22Rv1 (cell line): ENCODE data around the gene STRA8.
A peak's percentile ranks its signal among the peaks of the same experiment; 100 is the strongest.

Experiments
- H3K27ac ChIP-seq: fragments of 450-650 bp; 2 replicates; pipeline ENCODE4 v1.5.1; 2017
- ZFX ChIP-seq: fragments of 450-650 bp; IDR thresholded peaks from 2 replicates; pipeline ENCODE4 v1.6.1; 2017; ENCODE audit warnings: antibody characterized with exemption, borderline replicate concordance
- TF ChIP-seq, protein P1 (sequence below): fragments of 450-650 bp; IDR thresholded peaks from 2 replicates; pipeline ENCODE4 v1.5.1; 2017; ENCODE audit warnings: mild to moderate bottlenecking

Gene STRA8

DNA sequence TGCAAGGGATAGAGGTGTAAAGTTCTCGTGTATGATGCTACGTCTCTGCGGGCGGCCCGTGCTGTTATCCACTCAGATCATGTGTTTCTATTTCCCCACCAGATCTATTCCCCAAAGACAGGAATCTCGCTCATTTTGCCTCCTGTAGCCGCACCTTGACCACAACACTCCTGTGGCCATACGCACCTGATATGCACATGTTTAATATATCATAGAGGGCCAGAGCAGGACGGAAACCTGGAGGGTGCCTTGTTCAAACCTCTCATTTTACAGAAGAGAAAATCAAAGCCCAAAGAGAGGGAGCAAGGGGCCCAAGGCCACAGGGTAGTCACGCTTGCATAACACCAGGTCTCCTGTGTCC lies 37.6 kb downstream of the STRA8 start:
- TF ChIP-seq, protein P1, sequence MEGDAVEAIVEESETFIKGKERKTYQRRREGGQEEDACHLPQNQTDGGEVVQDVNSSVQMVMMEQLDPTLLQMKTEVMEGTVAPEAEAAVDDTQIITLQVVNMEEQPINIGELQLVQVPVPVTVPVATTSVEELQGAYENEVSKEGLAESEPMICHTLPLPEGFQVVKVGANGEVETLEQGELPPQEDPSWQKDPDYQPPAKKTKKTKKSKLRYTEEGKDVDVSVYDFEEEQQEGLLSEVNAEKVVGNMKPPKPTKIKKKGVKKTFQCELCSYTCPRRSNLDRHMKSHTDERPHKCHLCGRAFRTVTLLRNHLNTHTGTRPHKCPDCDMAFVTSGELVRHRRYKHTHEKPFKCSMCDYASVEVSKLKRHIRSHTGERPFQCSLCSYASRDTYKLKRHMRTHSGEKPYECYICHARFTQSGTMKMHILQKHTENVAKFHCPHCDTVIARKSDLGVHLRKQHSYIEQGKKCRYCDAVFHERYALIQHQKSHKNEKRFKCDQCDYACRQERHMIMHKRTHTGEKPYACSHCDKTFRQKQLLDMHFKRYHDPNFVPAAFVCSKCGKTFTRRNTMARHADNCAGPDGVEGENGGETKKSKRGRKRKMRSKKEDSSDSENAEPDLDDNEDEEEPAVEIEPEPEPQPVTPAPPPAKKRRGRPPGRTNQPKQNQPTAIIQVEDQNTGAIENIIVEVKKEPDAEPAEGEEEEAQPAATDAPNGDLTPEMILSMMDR = no peak
- no peak for TF ChIP-seq ZFX
- H3K27ac ChIP-seq = no peak overlapping the region

DNA sequence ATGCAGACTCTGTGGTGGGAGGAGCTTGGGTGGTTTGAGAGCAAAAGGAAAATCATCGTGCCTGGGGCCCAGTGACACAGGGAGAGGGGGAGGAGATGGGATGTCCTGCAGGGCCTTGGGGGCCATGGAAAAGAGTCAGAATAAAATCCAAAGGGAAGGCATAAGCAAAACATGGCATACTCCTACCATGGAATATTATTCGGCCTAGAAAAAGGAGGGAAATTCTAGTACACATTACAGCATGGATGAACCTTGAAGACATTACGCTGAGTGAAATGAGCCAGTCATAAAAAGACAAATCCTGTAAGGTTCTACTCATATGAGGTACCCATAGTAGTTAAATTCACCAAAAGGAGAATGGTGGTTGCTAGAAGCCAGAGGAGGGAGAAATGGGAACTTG lies 38.7 kb downstream of the STRA8 start:
- H3K27ac ChIP-seq = no peak overlapping the region
- TF ChIP-seq, protein P1 = no peak
- TF ChIP-seq ZFX = no peak

DNA sequence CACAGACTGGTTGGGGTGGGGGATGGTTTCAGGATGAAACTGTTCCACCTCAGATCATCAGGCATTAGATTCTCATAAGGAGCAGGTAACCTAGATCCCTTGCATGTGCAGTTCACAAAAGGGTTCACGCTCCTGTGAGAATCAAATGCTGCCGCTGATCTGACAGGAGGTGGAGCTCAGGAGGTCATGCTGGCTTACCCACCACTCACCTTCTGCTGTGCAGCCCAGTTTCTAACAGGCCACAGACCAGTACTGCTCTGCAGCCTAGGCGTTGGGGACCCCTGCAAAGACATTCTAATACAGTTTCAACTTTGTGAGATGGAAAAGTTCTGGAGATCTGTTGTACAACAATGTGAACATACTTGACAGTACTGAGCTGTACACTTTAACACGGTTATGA lies 39.9 kb downstream of the STRA8 start:
- TF ChIP-seq, protein P1 = no peak
- no peak for TF ChIP-seq ZFX
- H3K27ac ChIP-seq = no peak overlapping the region

DNA sequence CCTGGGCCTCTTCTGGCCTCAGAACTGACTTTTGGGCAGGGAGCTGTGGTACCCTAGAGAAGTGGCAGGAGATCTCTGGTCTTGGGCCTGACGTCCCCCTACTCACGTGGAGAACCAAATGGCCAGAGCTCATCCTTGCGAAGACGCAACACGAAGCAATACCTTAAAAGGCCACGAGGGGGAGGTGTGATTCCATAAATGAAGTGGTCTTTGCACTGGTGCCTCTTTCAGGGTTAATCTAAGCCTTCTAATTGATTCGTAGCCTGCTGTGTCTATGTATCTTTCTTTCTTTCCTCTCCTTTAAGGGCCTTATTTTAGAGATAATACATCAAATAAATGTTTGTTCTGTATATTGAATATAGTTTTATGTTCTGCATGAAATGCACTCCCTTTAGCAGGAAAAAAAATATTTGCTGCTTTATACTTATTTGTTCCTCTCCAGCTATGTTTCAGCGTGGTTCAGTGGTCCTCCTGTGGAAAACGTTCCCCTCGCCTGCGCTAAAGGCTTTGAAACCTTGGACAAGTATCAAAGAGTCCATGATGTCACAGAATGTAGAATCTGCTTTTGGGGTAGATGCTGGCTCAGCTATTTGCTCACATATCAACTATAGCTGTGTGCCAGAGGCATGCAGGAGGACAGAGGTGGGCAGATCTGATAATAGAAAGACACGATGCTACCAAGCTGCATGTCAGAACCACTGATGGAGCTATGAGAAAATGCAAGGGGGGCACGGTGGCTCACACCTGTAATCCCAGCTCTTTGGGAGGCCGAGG lies 41.0 kb downstream of the STRA8 start:
- H3K27ac ChIP-seq = no peak overlapping the region
- TF ChIP-seq ZFX = no peak
- TF ChIP-seq, protein P1 = peak; percentile 94

DNA sequence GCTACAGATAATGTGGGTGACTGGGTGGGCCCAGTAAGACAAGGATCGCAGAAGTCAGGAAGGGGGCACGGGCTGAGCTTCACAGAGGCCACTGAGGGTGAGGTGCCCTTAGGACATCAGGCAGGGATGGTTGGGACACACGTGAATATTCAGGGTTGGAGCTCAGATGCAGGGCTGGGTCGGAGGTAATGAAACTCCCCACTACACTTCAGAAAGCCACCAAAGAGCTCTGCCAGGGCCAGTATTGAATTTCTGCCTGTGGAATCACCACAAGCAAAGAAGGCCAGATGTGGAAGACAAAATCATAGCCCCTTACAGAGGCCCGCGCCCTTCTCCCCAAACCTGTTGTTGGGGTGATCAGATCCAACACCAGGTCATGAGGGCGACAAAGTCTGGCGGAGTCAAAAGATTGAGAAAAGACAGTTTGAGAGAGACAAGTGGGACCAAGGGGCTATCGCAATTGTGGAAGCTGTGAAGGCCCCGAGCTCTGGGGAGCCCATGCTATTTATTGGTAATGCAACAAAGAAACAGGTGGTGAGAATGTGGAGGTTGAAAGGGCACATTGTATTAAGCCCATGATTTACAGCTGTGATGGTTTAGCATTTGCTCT lies 42.4 kb downstream of the STRA8 start:
- TF ChIP-seq, protein P1 = no peak
- no peak for TF ChIP-seq ZFX
- H3K27ac ChIP-seq = no peak overlapping the region

DNA sequence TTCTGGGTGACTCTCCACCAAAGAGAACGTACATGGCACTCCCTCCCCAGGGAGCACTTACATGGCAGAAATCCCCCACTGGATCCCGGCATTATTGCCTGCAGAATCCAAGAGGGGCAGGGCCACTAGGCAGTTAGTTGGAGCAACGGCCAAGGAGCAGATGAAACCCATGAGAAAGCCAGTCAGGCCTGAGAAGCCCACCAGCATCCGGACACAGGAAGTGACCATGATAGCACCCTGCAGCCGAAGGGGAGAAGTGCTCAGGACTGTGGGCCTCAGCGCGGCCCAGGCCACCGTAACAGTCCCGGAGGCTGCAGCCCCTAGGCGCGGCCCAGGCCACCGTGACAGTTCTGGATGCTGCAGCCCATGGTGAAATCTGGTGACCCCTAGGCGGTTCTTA lies 43.5 kb downstream of the STRA8 start:
- no peak overlapping the region for H3K27ac ChIP-seq
- TF ChIP-seq ZFX = no peak
- TF ChIP-seq, protein P1 = no peak

DNA sequence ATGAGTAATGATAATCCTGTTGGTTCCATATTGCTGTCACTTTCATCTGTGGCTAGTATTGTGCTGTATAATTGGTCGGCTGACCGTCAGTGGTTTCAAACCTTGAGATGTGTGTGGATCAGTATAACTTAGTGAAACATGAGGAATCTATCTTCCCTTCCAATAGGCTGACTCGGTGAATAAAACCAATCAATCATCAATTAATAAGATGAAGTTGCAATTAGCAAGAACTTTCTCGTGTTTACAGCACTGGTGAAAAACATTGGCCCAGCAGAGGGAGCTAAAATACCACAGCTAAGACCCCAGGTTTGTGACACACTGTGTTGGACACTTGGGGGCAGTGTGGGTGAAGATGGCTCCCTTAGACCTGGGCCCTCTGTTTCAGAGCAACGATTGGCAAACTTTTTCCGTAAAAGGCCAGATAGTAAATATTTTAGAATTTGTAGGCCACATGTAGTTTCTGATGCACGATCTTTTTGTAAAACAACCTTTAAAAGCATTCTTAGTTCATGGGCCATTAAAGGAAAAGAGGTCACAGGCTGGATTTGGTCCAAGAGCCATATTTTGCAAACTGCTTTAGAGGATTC lies 47.8 kb downstream of the STRA8 start:
- TF ChIP-seq ZFX = no peak
- TF ChIP-seq, protein P1 = peak; percentile 100
- no peak overlapping the region for H3K27ac ChIP-seq
